Measurements from ENCODE around the gene ESPN. TPM values are rescaled to one million over a fixed set of nuclear protein-coding genes. Genes with fewer than 3 reads are reported as not detected.

The ESPN gene
- total RNA-seq, 1 donor from 2014 or later = 0.66 TPM

DNA sequence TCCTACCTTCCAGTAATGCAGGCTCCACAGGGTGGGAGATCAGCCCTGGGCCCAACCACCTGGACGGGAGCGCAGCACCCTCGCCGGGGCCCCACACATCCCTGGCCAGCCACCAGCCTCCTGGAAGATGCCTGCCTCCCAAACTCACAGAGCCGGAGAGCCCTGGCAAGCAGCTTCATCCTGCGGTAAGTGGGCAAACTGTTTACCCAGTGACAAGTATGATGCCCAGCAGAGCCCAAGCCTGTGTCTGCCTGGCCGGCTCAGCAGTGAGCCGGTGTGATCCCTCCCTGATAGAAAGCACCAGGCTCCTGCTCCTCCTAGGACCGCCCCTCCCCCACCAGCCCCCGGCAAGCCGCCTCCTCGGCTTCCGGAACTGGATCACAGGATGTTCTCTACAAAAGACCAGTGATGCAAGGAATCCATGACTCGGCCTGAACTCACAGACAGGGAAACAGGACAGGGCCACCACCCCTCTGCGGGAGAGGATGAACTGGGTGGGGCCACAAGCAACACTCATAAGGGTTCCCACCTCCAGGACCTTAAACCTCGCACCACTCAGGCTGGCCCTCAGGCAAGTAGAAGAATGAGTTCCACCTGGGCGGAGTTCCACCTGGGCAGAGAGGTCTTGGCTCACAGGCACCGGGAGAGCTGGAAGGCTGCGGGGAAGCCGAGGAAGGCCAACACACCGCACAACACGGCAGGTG, 38.9 kb upstream of the ESPN start:
- FAIRE-seq = no peak

DNA sequence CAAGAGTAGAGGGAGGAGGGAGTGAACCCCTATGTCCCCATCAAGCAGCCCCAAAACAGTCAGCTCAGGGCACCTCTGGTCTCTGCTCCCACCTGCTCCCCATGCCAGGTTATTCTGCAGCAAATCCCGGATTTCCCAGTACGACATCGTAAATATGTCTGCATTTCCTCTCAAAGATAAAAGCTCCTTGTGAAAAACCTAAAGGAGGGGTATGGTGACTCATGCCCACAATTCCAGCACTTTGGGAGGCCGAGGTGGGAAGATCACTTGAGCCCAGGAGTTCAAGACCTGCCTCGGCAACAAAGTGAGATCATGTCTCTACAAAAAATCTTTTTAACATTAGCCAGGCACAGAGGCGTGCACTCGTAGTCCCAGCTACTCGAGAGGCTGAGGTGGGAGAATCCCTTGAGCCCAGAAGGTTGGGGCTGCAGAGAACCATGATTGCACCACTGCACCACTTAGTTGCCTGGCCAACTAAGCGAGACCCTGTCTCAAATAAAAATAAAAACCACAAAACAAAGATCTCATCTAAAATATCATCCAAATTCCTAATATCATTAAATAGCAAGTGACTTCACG, 38.1 kb upstream of the ESPN start:
- peak overlapping the region; percentile 53 for H3K27ac Mint-ChIP-seq (ENCODE audit: unreplicated experiment)
- Histone ChIP-seq H3K9ac (ENCODE audit: low read length) (peak overlapping the region; percentile 66), H3K9me3 (ENCODE audit: insufficient read depth, low read depth, low read length) (no peaks in the 10 kb centered on the region), H4K20me1 (ENCODE audit: insufficient read depth, low read length) (peaks cover 16% of the 10 kb centered on the region), H3K27ac (ENCODE audit: low read depth, low read length) (peak overlapping the region; percentile 53), H3K4me3 (ENCODE audit: insufficient read depth, low read depth, low read length) (peak overlapping the region; percentile 40), H3K79me2 (ENCODE audit: insufficient read depth, low read length) (peaks cover 80% of the 10 kb centered on the region), H3K36me3 (ENCODE audit: insufficient read depth, low read length) (no peaks in the 10 kb centered on the region), H3K27me3 (ENCODE audit: insufficient read depth, low read length) (no peaks in the 10 kb centered on the region), H3K4me1 (ENCODE audit: insufficient read depth, low read length) (peaks cover 20% of the 10 kb centered on the region), H2AFZ (ENCODE audit: low read depth, low read length) (peak overlapping the region; percentile 67), H3K4me2 (ENCODE audit: low read length) (peak overlapping the region; percentile 84)
- H3K4me1 Mint-ChIP-seq (ENCODE audit: low read depth, unreplicated experiment) = peaks cover 9% of the 10 kb centered on the region
- H3K36me3 Mint-ChIP-seq (ENCODE audit: low read depth, unreplicated experiment) = peaks cover 3% of the 10 kb centered on the region
- no peak overlapping the region for H3K4me3 Mint-ChIP-seq (ENCODE audit: unreplicated experiment)
- DNase-seq (ENCODE audit: low read depth) = peak; percentile 57
- no peaks in the 10 kb centered on the region for H3K9me3 Mint-ChIP-seq (ENCODE audit: unreplicated experiment)
- H3K27me3 Mint-ChIP-seq (ENCODE audit: low read depth, unreplicated experiment) = no peaks in the 10 kb centered on the region
- TF ChIP-seq, protein P1, sequence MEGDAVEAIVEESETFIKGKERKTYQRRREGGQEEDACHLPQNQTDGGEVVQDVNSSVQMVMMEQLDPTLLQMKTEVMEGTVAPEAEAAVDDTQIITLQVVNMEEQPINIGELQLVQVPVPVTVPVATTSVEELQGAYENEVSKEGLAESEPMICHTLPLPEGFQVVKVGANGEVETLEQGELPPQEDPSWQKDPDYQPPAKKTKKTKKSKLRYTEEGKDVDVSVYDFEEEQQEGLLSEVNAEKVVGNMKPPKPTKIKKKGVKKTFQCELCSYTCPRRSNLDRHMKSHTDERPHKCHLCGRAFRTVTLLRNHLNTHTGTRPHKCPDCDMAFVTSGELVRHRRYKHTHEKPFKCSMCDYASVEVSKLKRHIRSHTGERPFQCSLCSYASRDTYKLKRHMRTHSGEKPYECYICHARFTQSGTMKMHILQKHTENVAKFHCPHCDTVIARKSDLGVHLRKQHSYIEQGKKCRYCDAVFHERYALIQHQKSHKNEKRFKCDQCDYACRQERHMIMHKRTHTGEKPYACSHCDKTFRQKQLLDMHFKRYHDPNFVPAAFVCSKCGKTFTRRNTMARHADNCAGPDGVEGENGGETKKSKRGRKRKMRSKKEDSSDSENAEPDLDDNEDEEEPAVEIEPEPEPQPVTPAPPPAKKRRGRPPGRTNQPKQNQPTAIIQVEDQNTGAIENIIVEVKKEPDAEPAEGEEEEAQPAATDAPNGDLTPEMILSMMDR (IDR thresholded peaks at IDR 0.05; ENCODE audit: insufficient read depth, low read depth, low read length) = no peak
- no peak for TF ChIP-seq EZH2 (IDR thresholded peaks at IDR 0.05; ENCODE audit: insufficient read depth, low read length)
- no peak for FAIRE-seq

More for the DNA sequence above, 38.9 kb upstream of the ESPN start:
- Histone ChIP-seq H3K27me3 (ENCODE audit: insufficient read depth, low read length) (no peaks in the 10 kb centered on the region), H3K4me1 (ENCODE audit: insufficient read depth, low read length) (peaks cover 20% of the 10 kb centered on the region), H3K4me3 (ENCODE audit: insufficient read depth, low read depth, low read length) (peak overlapping the region; percentile 40), H4K20me1 (ENCODE audit: insufficient read depth, low read length) (peaks cover 13% of the 10 kb centered on the region), H3K9ac (ENCODE audit: low read length) (peak overlapping the region; percentile 66), H2AFZ (ENCODE audit: low read depth, low read length) (peak overlapping the region; percentile 67), H3K4me2 (ENCODE audit: low read length) (peak overlapping the region; percentile 84), H3K79me2 (ENCODE audit: insufficient read depth, low read length) (peaks cover 79% of the 10 kb centered on the region), H3K9me3 (ENCODE audit: insufficient read depth, low read depth, low read length) (no peaks in the 10 kb centered on the region), H3K27ac (ENCODE audit: low read depth, low read length) (peak overlapping the region; percentile 53), H3K36me3 (ENCODE audit: insufficient read depth, low read length) (no peaks in the 10 kb centered on the region)
- TF ChIP-seq, protein P1 (IDR thresholded peaks at IDR 0.05; ENCODE audit: insufficient read depth, low read depth, low read length) = no peak
- TF ChIP-seq EZH2 (IDR thresholded peaks at IDR 0.05; ENCODE audit: insufficient read depth, low read length) = no peak
- peak; percentile 72 for DNase-seq (ENCODE audit: low read depth)
- H3K27me3 Mint-ChIP-seq (ENCODE audit: low read depth, unreplicated experiment) = no peaks in the 10 kb centered on the region
- peak overlapping the region; percentile 71 for H3K4me3 Mint-ChIP-seq (ENCODE audit: unreplicated experiment)
- peaks cover 3% of the 10 kb centered on the region for H3K36me3 Mint-ChIP-seq (ENCODE audit: low read depth, unreplicated experiment)
- H3K27ac Mint-ChIP-seq (ENCODE audit: unreplicated experiment) = peak overlapping the region; percentile 86
- no peaks in the 10 kb centered on the region for H3K9me3 Mint-ChIP-seq (ENCODE audit: unreplicated experiment)
- peaks cover 9% of the 10 kb centered on the region for H3K4me1 Mint-ChIP-seq (ENCODE audit: low read depth, unreplicated experiment)

DNA sequence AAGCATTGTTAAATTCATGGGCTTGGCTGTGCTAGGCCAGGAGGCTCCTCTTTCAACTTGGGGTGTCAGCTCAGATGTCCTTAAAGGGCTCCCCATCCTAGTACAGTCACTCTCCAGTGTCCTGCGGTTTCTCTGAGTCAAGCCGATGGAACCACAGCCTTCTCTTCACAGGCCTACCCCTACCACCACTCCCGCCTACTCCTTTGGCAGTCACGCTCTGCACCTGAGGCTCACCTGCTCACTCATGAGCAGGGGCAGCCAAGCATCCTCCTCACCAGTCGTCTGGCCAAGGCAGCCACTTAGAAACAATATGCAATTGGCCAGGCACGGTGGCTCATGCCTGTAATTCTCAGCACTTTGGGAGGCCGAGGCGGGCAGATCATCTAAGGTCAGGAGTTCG, 34.6 kb upstream of the ESPN start:
- no peak for TF ChIP-seq EZH2 (IDR thresholded peaks at IDR 0.05; ENCODE audit: insufficient read depth, low read length)
- TF ChIP-seq, protein P1 (IDR thresholded peaks at IDR 0.05; ENCODE audit: insufficient read depth, low read depth, low read length) = no peak
- Histone ChIP-seq H3K9ac (ENCODE audit: low read length) (no peak overlapping the region), H3K27me3 (ENCODE audit: insufficient read depth, low read length) (no peaks in the 10 kb centered on the region), H3K79me2 (ENCODE audit: insufficient read depth, low read length) (peaks cover 65% of the 10 kb centered on the region), H3K4me3 (ENCODE audit: insufficient read depth, low read depth, low read length) (no peak overlapping the region), H4K20me1 (ENCODE audit: insufficient read depth, low read length) (peaks cover 25% of the 10 kb centered on the region), H2AFZ (ENCODE audit: low read depth, low read length) (no peak overlapping the region), H3K4me1 (ENCODE audit: insufficient read depth, low read length) (peaks cover 32% of the 10 kb centered on the region), H3K4me2 (ENCODE audit: low read length) (no peak overlapping the region), H3K9me3 (ENCODE audit: insufficient read depth, low read depth, low read length) (no peaks in the 10 kb centered on the region), H3K36me3 (ENCODE audit: insufficient read depth, low read length) (no peaks in the 10 kb centered on the region), H3K27ac (ENCODE audit: low read depth, low read length) (no peak overlapping the region)
- H3K9me3 Mint-ChIP-seq (ENCODE audit: unreplicated experiment) = no peaks in the 10 kb centered on the region
- no peaks in the 10 kb centered on the region for H3K27me3 Mint-ChIP-seq (ENCODE audit: low read depth, unreplicated experiment)
- H3K36me3 Mint-ChIP-seq (ENCODE audit: low read depth, unreplicated experiment) = no peaks in the 10 kb centered on the region
- peaks cover 24% of the 10 kb centered on the region for H3K4me1 Mint-ChIP-seq (ENCODE audit: low read depth, unreplicated experiment)
- FAIRE-seq = no peak
- no peak for DNase-seq (ENCODE audit: low read depth)
- no peak overlapping the region for H3K4me3 Mint-ChIP-seq (ENCODE audit: unreplicated experiment)
- H3K27ac Mint-ChIP-seq (ENCODE audit: unreplicated experiment) = no peak overlapping the region
